Measurements from ENCODE around the gene GRM7.

DNA sequence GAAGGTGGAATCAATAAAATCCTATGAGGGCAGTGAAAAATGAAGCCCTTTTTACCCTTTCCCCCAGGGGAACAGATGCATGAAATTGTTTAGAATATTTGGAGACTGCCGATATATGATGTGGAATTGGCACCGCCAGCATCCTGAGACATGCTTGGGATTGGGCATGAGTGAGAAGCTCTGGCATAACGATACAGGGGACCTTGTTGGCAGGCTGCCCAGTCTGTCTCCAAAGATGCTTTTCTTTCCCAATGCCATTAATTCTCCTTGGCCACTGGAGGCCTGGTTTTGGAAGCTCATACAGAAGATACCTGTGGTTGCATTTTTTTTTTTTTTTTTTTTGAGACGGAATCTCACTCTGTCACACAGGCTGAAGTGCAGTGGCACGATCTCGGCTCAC is 840.1 kb downstream of the GRM7 start:
- TF ChIP-seq EZH2 (IDR thresholded peaks at IDR 0.05; ENCODE audit: low read length, missing control alignments) = no peak
- TF ChIP-seq CTCF (conservative IDR thresholded peaks at IDR 0.05 in 1 of 2, IDR thresholded peaks at IDR 0.05 in 1 of 2; ENCODE audit: low read depth in 1 of 2, low read length in 2 of 2) = no peak
